Measurements from ENCODE around the gene NMNAT2. TPM values are rescaled to one million over a fixed set of nuclear protein-coding genes. Genes with fewer than 3 reads are reported as not detected.

The NMNAT2 gene
- total and polyA plus RNA-seq, 9 donors = 0.24 to 2.5 (median 0.77) TPM; not detected in 1

GRCh38 chr1:183291802-183292514 lies 126.2 kb downstream of the NMNAT2 start:
- H3K27ac ChIP-seq = peak overlapping the region in 1 of 2 donors; percentile 61
- H3K9me3 ChIP-seq = no peaks in the 10 kb centered on the region
- peak in 2 of 5 donors; percentile 47 to 52 for DNase-seq
- WGBS, 3 donors = 49 to 61% (median 50%) methylated on average over 11 of the region's 11 CpGs
- H3K27me3 ChIP-seq = no peaks in the 10 kb centered on the region
- H3K4me1 ChIP-seq (ENCODE audit: insufficient read depth) = peaks cover 8% of the 10 kb centered on the region
- TF ChIP-seq EP300 (IDR thresholded peaks at IDR 0.05) = no peak
- TF ChIP-seq POLR2A (IDR thresholded peaks at IDR 0.05) = no peak
- TF ChIP-seq CTCF (IDR thresholded peaks at IDR 0.05) = no peak
- intact Hi-C loops (cut with DNase I) = no loop called here
- H3K4me3 ChIP-seq = no peak overlapping the region
- H3K36me3 ChIP-seq = no peaks in the 10 kb centered on the region

GRCh38 chr1:183291216-183291762 lies 126.9 kb downstream of the NMNAT2 start:
- 81 to 89% (median 82%) methylated on average over 5 of the region's 5 CpGs for WGBS, 3 donors
- no peak for DNase-seq
- peaks cover 12% of the 10 kb centered on the region for H3K4me1 ChIP-seq (ENCODE audit: insufficient read depth)

GRCh38 chr1:183290628-183291027 lies 127.6 kb downstream of the NMNAT2 start:
- DNase-seq = no peak

More at GRCh38 chr1:183291216-183291762, 126.9 kb downstream of the NMNAT2 start:
- H3K9me3 ChIP-seq = no peaks in the 10 kb centered on the region
- H3K4me3 ChIP-seq = no peak overlapping the region
- no peaks in the 10 kb centered on the region for H3K36me3 ChIP-seq
- H3K27ac ChIP-seq = peak overlapping the region in 1 of 2 donors; percentile 61
- TF ChIP-seq EP300 (IDR thresholded peaks at IDR 0.05) (no peak), POLR2A (IDR thresholded peaks at IDR 0.05) (no peak), CTCF (IDR thresholded peaks at IDR 0.05) (no peak)
- intact Hi-C loops (cut with DNase I) = no loop called here
- no peaks in the 10 kb centered on the region for H3K27me3 ChIP-seq

GRCh38 chr1:183289051-183289496 lies 129.1 kb downstream of the NMNAT2 start:
- no peak overlapping the region for H3K27ac ChIP-seq
- WGBS, 3 donors = 84 to 87% (median 87%) methylated on average over 9 of the region's 9 CpGs

More at GRCh38 chr1:183290628-183291027, 127.6 kb downstream of the NMNAT2 start:
- Histone ChIP-seq H3K27me3 (no peaks in the 10 kb centered on the region), H3K9me3 (no peaks in the 10 kb centered on the region), H3K4me3 (no peak overlapping the region), H3K4me1 (ENCODE audit: insufficient read depth) (peaks cover 12% of the 10 kb centered on the region), H3K27ac (no peak overlapping the region), H3K36me3 (no peaks in the 10 kb centered on the region)
- TF ChIP-seq EP300 (IDR thresholded peaks at IDR 0.05) = no peak
- TF ChIP-seq CTCF (IDR thresholded peaks at IDR 0.05) = no peak
- TF ChIP-seq POLR2A (IDR thresholded peaks at IDR 0.05) = no peak
- intact Hi-C loops (cut with DNase I) = no loop called here
- WGBS, 3 donors = 90 to 94% (median 91%) methylated on average over 6 of the region's 6 CpGs

More at GRCh38 chr1:183289051-183289496, 129.1 kb downstream of the NMNAT2 start:
- H3K9me3 ChIP-seq = no peaks in the 10 kb centered on the region
- no peak for DNase-seq
- no peaks in the 10 kb centered on the region for H3K36me3 ChIP-seq
- intact Hi-C loops (cut with DNase I) = no loop called here
- TF ChIP-seq CTCF (IDR thresholded peaks at IDR 0.05) (no peak), EP300 (IDR thresholded peaks at IDR 0.05) (no peak), POLR2A (IDR thresholded peaks at IDR 0.05) (no peak)
- H3K4me3 ChIP-seq = no peak overlapping the region
- peaks cover 12% of the 10 kb centered on the region for H3K4me1 ChIP-seq (ENCODE audit: insufficient read depth)
- no peaks in the 10 kb centered on the region for H3K27me3 ChIP-seq

Data from ovary (tissue), 9 donors.